Hematopoietic multipotent progenitor cell treated with erythropoietin and hydrocortisone succinate and interleukin-3 and kit ligand, for 15 days (in vitro differentiated cells): Measurements from ENCODE around the gene EGF.
A peak's percentile ranks its signal among the peaks of the same experiment; 100 is the strongest.
"Not testable (repeated sequence)": the region's sequence is repeated elsewhere in the genome, so short reads cannot be mapped to it uniquely, and the experiment has no call there.

Source experiments
- DNase-seq: peaks from one replicate; pipeline ENCODE4 v3.0.0-alpha.2; 2015; ENCODE audit warnings: low spot score

EGF gene

GRCh38 chr4:110039164-110039563 lies 126.5 kb downstream of the EGF start:
- not testable (repeated sequence) for DNase-seq

- no peak for DNase-seq
Measured at GRCh38 chr4:110041735-110042134, 129.1 kb downstream of the EGF start.

DNA sequence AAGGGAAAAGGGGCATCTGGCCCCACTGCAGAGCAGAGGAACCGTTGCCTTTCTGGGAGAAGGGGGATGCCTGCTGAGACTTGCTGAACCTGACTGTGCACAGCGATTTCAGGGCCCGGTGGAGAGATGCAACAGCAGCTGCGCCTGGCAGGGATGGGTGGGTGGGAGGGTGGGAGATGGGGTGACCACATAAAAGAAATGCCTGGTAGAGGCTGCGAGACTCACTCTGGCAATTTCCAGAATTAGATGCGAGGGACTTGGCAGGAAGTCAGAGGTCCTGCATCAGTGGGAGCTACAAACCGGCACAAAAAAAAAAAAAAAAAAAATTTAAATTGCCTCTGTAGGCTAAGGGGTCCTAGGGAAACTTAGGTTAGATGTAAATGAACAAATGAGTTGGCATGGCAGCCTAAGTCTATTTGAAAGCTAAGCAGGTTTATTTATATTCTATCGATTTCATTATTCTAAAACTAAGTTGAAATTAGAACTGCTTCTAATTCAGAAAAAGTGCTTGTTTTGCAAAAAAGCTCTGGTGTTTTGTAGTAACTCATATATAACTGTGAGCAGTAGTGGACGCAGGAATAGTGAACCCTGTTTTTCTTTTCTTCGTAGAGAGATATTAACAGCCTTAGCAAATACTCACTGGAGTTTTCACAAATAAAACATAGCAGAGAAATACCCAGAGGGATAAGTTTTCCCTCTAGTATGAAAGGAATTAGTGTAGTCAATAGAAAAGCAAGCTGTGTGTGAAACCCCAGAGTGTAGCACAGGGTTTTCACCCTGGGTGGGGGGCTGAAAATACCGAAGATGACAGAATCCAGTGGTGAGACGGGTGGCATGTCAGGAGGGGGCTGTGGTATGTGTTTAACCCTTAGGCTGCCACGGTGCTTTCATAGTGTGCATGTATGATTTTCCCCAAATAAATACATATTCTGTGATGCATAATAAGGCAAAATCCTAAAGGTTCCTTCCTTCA lies 130.1 kb downstream of the EGF start:
- DNase-seq = no peak

GRCh38 chr4:110046588-110047049 lies 133.9 kb downstream of the EGF start:
- DNase-seq = no peak

- peak; percentile 76 for DNase-seq
Measured at GRCh38 chr4:110049951-110050925, 137.6 kb downstream of the EGF start.

DNA sequence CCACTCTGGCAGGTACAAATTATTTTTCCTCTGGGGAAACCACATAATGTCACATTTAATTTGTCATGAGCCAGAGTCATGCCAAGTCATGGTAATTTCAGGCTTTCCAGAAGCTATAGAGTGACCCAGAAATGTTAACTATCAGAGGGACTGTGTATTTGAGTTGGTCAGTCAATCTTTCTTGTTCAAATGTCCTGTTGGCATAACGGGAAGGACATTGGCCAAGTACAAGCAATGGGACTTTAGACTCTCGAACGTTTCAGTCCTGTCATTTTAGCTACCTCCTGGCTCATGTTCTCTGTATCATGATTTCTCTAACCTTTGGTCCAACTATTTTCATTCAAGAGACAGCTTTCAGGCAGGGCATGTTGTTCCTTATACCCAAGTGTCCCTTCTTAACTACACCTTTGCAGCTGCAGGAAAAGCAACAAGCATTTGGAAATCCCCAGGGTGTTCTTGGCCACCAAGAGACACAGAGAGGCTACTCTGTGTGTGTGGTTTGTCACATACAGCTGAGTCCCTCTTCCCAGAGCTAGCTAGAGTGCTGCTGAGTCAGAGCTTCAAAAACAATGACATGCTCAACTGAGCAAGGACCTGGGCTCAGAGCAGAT lies 142.6 kb downstream of the EGF start:
- peak; percentile 43 for DNase-seq

- DNase-seq = no peak
Measured at GRCh38 chr4:110058677-110059076, 146.0 kb downstream of the EGF start.

GRCh38 chr4:110059556-110060191 lies 147.0 kb downstream of the EGF start:
- DNase-seq = no peak

GRCh38 chr4:110061076-110061475 lies 148.4 kb downstream of the EGF start:
- no peak for DNase-seq
